GM18498 (cell line): ENCODE measurements around the gene SCFD1.
"Not testable (repeated sequence)": the region's sequence is repeated elsewhere in the genome, so short reads cannot be mapped to it uniquely, and the experiment has no call there.

Experiments
- ATAC-seq: cut with Tn5 transposase; IDR thresholded peaks from one replicate; pipeline ENCODE4 v1.9.1; 2021; ENCODE audit warnings: mild to moderate bottlenecking, moderate library complexity; ENCODE audit not compliant: unreplicated experiment

The SCFD1 gene

DNA sequence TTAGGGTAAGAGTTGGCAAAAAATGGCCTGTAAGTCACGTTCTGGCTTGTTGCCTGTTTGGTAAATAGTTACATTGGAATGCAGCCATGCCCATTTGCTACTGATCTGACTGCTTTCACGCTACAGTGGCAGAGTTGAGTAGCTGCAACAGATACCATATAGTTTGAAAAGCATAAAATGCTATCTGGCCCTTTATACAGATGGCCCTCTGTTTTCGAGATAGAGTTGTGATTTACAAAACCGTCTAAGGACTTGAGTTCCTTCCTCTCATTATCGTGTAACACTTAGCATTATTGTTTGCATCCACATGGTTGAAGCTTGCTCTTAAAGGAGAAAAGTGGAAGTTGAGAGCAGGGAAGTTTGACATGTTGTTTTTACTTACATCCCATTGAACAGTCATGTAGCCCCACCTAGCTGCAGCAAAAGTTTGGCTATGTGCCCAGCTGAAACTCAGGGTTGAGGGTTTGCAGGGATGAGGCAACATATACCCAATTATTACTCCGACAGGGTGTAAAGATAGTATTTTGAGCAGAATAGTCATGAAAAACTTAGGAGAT is 11.3 kb upstream of the SCFD1 start:
- no peak for ATAC-seq

- ATAC-seq: no peak
Measured at GRCh38 chr14:30614155-30614554, 8.0 kb upstream of the SCFD1 start.

- peak; percentile 43 for ATAC-seq
Measured at GRCh38 chr14:30620178-30620577, 1.9 kb upstream of the SCFD1 start.

- peak; percentile 16 for ATAC-seq
Measured at GRCh38 chr14:30621354-30621939, 672 bp upstream of the SCFD1 start.

DNA sequence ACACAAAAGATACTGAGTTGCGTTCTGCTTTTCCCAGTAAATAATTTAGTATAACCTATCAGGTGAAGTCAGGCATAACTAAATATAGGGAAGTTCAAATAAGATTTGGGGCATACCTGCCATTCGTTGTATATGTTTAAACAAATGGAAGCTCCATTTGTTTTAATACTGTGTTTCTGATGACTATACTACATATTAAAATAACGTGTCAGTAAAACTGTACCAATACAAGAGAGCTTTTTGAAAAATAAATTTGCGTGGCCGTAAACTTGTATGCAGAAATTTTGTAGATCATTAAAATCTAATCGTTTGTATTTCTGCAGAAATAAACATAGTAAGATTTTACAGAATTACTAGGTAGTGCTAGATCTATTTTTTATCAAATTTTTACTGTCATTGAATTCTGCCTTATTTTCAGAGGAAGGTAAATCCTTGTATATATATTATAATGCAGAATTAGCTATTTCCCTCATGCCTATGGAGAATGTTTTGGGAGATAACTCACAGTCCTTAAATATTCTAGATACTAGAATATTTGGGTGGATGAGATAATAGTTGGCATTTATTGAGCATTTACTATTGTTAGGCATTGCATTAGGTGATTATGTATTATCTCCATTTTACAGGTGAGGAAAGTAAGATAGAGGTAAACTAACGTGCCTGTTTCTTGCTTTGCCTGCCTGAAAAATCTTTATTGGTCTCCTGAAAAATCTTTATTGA is 1.5 kb downstream of the SCFD1 start:
- no peak for ATAC-seq

GRCh38 chr14:30624132-30624423 is 2.0 kb downstream of the SCFD1 start:
- ATAC-seq: no peak

- ATAC-seq: no peak
Measured at GRCh38 chr14:30625533-30625932, 3.4 kb downstream of the SCFD1 start.

DNA sequence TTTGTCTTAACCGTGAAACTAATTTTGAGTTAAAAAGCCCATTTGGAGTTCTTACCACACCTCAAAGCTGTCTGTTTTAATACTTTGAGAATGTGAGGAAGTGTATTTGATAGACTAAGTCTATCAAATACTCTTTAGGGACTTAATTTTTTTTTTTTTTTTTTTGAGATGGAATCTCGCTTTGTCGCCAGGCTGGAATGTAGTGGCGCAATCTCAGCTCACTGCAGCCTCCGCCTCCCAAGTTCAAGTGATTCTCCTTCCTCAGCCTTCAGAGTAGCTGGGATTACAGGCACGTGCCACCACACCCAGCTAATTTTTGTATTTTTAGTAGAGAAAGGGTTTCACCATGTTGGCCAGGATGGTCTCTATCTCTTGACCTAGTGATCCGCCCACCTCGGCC is 7.3 kb downstream of the SCFD1 start:
- ATAC-seq: not testable (repeated sequence)

- ATAC-seq: no peak
Measured at GRCh38 chr14:30630248-30630647, 8.1 kb downstream of the SCFD1 start.

DNA sequence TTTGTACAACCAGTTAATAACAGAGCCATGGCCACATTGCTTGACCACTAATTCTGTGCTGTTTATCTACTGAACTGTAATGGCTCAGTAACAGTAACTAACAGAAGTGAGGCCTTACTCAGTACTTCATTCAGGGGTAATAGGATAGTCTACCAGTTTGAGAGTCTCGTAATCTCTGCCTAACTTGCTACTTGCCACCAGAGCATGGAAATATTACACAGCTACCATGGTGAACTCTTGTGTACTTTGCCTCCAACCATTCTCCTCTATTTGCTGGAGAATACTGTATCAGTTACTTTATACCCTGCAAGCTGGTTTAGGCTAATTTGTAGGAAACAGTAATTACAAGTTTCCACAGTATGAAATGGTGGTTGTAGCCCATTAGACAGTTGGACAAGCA is 10.6 kb downstream of the SCFD1 start:
- no peak for ATAC-seq

- ATAC-seq: no peak
Measured at GRCh38 chr14:30638926-30639325, 16.8 kb downstream of the SCFD1 start.

GRCh38 chr14:30641207-30641606 is 19.1 kb downstream of the SCFD1 start:
- ATAC-seq: no peak

GRCh38 chr14:30644462-30644861 is 22.3 kb downstream of the SCFD1 start:
- not testable (repeated sequence) for ATAC-seq

- ATAC-seq: no peak
Measured at GRCh38 chr14:30645600-30645999, 23.5 kb downstream of the SCFD1 start.

GRCh38 chr14:30648471-30648870 is 26.4 kb downstream of the SCFD1 start:
- no peak for ATAC-seq

DNA sequence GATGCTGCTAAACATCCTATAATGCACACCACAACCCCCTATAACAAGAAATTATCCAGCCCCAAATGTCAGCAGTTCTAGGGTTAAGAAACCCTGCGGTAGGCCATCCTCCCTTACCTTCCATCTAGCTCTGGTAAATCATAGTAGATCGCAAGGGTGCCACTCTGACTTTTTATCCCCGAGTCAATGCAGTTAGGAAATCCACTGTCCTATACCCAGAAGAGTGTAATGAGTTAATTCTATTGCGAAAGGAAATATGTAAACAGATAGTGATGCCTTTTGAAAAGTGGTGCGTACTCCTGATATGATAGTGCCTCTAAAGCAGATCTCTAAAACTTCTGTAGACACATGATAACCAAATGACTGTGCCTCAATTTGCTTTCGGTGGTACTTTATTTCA is 29.8 kb downstream of the SCFD1 start:
- ATAC-seq: no peak

DNA sequence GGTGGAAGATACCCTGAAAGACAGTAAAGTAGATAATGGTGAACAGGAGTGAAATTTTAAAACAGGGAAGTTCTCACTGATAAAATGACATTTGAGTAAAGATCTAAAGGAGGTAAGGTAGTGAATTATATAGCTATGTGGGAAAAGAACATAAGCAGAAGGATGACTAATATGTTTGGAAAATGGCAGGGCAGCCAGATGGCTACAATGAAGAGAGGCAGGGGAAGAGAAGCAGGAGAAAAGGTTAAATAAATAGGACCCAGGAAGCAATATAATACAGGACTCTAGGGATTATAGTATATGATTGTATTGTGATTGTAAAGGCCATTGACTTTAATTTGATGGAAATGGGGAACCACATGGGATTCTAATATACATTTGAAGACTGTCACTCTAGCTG is 33.0 kb downstream of the SCFD1 start:
- ATAC-seq: no peak

DNA sequence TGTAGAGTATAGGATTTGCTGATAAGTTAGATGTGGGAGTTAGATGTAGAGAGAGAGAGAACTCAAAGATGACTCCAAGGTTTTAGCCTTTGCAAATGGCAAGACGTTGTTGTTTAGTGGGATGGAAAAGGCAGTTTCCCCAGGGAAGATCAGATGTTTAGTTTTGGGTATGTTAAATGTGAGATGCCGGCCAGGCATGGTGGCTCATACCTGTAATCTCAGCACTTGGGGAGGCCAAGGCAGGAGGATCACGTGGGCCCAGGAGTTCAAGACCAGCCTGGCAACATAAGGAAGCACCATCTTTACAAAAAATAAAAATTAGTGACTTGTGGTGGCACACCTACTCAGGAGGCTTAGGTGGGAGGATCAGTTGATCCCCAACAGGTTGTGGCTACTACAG is 33.5 kb downstream of the SCFD1 start:
- no peak for ATAC-seq

DNA sequence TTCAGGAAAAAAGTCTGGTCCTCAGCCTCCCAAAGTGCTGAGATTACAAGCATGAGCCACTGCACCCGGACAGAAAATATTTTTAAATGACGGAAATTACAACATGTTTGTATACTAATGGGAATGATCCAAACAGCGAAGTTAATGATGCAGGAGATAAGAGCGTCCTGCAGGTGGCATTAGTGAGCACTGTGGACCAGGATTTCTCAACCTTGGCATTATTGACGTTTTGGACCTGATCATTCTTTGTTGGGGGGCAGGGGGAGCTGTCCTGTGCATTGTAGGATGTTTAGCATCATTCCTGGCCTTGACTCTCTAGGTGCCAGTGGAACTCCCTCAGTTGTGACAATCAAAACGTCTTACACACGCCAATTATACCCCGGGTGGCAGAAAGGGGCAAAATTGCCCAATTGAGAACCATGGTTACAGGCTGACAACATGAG is 34.1 kb downstream of the SCFD1 start:
- ATAC-seq: no peak

DNA sequence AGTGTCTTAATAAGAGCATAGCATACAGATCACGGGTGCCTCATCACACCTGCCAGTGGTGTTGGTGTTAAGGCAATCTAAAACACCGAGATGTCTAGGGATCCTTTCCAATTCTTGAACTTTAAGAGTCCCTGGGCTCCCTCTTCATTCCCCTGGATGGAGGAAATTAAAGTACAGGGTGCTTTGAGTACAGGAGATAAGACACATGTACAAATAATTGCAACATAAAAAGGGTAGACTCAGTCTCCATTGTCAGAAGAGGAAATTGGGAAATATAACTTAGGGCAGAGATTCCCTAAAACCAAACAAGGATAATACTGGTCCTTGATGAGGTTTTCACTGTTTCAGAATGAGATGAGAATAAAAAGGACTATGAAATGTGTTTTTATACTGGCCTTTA is 34.9 kb downstream of the SCFD1 start:
- no peak for ATAC-seq

DNA sequence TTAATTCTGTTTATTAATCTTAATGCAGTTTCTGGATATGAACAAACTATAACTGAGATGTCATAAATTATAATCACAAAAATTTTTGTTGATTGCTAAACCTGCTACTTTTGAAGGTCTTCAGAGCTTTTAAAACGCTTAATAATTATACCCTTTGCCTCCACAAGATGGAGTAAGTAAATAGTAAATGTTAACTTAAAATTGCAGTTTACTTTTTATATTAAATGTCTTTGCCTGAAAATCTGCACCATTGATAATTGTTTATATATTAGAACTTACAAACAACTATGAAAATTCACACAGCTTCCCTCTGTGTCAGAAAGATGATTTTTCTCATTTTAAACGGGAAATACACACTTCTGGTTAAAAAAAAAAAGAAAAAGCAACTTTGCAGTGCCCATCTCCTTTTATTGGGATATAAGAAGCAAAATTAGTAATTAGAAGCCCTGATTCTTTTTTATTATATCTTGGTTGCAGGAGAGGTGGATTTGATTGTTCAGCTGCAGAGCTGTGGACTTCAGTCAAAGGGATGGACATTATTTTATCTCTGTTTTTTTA is 35.6 kb downstream of the SCFD1 start:
- ATAC-seq: no peak

DNA sequence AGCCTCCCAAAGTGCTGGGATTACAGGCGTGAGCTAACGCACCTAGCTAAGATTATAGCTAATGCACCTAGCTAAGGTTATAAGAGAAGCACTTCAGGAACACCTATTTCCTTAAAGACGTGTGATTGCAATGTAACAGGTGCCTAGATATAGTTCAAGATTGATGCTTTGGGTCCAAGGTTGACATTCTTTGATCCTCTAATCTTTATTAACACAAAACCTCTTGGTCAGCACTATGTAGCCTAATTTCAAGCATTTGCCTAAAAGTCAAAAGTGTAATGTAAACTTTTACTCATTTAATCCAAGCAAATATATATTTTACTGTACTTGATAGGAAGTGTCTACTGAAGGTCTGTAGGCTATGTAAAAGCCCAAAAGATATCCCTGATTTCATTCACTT is 36.5 kb downstream of the SCFD1 start:
- no peak for ATAC-seq
